IPS-18a (cell line): ENCODE data around the gene PDE8B.

Experiments used
- H3K27ac ChIP-seq: one replicate; pipeline ENCODE4 v1.5.1; 2013; ENCODE audit warnings: low read length
- H3K27me3 ChIP-seq: one replicate; pipeline ENCODE4 v1.6.1; 2013; ENCODE audit warnings: mild to moderate bottlenecking, low read length; ENCODE audit not compliant: control insufficient read depth, insufficient read depth
- H3K36me3 ChIP-seq: one replicate; pipeline ENCODE4 v1.6.1; 2013; ENCODE audit warnings: low read depth, low read length; ENCODE audit not compliant: control insufficient read depth
- H3K4me1 ChIP-seq: one replicate; pipeline ENCODE4 v1.6.1; 2013; ENCODE audit warnings: low read depth, low read length; ENCODE audit not compliant: control insufficient read depth
- H3K4me3 ChIP-seq: one replicate; pipeline ENCODE4 v1.5.1; 2013; ENCODE audit warnings: low read length
- H3K9ac ChIP-seq: one replicate; pipeline ENCODE4 v1.6.1; 2013; ENCODE audit warnings: mild to moderate bottlenecking, low read length, moderate library complexity
- H3K9me3 ChIP-seq: one replicate; pipeline ENCODE4 v1.6.1; 2013; ENCODE audit warnings: low read depth, low read length; ENCODE audit not compliant: control insufficient read depth

Gene PDE8B

GRCh38 chr5:77175231-77175630 is 35.2 kb upstream of the PDE8B start:
- H3K36me3 ChIP-seq, result no peaks in the 10 kb centered on the region
- H3K9me3 ChIP-seq, result no peaks in the 10 kb centered on the region
- H3K4me3 ChIP-seq, result no peak overlapping the region
- H3K27me3 ChIP-seq, result peaks cover 18% of the 10 kb centered on the region
- no peak overlapping the region for H3K27ac ChIP-seq
- H3K9ac ChIP-seq, result no peak overlapping the region
- no peaks in the 10 kb centered on the region for H3K4me1 ChIP-seq

GRCh38 chr5:77176429-77176828 is 34.1 kb upstream of the PDE8B start:
- no peaks in the 10 kb centered on the region for H3K4me1 ChIP-seq
- no peak overlapping the region for H3K9ac ChIP-seq
- H3K27me3 ChIP-seq, result peaks cover 30% of the 10 kb centered on the region
- no peaks in the 10 kb centered on the region for H3K36me3 ChIP-seq
- H3K4me3 ChIP-seq, result no peak overlapping the region
- no peak overlapping the region for H3K27ac ChIP-seq
- H3K9me3 ChIP-seq, result no peaks in the 10 kb centered on the region

- Histone ChIP-seq H3K4me3 (no peak overlapping the region), H3K27me3 (peaks cover 41% of the 10 kb centered on the region), H3K9me3 (no peaks in the 10 kb centered on the region), H3K4me1 (no peaks in the 10 kb centered on the region), H3K9ac (no peak overlapping the region), H3K27ac (no peak overlapping the region), H3K36me3 (no peaks in the 10 kb centered on the region)
Observed at GRCh38 chr5:77177576-77177975, 32.9 kb upstream of the PDE8B start.

GRCh38 chr5:77180167-77181081 is 30.1 kb upstream of the PDE8B start:
- H3K27me3 ChIP-seq, result peaks cover 41% of the 10 kb centered on the region
- no peak overlapping the region for H3K27ac ChIP-seq
- H3K4me3 ChIP-seq, result peak overlapping the region; percentile 62
- no peaks in the 10 kb centered on the region for H3K9me3 ChIP-seq
- no peaks in the 10 kb centered on the region for H3K36me3 ChIP-seq
- no peaks in the 10 kb centered on the region for H3K4me1 ChIP-seq
- no peak overlapping the region for H3K9ac ChIP-seq

GRCh38 chr5:77181173-77181572 is 29.3 kb upstream of the PDE8B start:
- peak overlapping the region; percentile 62 for H3K4me3 ChIP-seq
- H3K4me1 ChIP-seq, result no peaks in the 10 kb centered on the region
- H3K27ac ChIP-seq, result no peak overlapping the region
- H3K9me3 ChIP-seq, result no peaks in the 10 kb centered on the region
- H3K27me3 ChIP-seq, result peaks cover 41% of the 10 kb centered on the region
- no peaks in the 10 kb centered on the region for H3K36me3 ChIP-seq
- no peak overlapping the region for H3K9ac ChIP-seq

GRCh38 chr5:77181596-77182304 is 28.7 kb upstream of the PDE8B start:
- H3K4me1 ChIP-seq, result no peaks in the 10 kb centered on the region
- H3K27me3 ChIP-seq, result peaks cover 41% of the 10 kb centered on the region
- no peaks in the 10 kb centered on the region for H3K9me3 ChIP-seq

GRCh38 chr5:77182367-77182766 is 28.1 kb upstream of the PDE8B start:
- Histone ChIP-seq H3K27me3 (peaks cover 41% of the 10 kb centered on the region), H3K9ac (no peak overlapping the region), H3K27ac (no peak overlapping the region), H3K9me3 (no peaks in the 10 kb centered on the region), H3K36me3 (no peaks in the 10 kb centered on the region), H3K4me1 (no peaks in the 10 kb centered on the region), H3K4me3 (no peak overlapping the region)

More at GRCh38 chr5:77181596-77182304, 28.7 kb upstream of the PDE8B start:
- Histone ChIP-seq H3K4me3 (peak overlapping the region; percentile 62), H3K9ac (no peak overlapping the region), H3K36me3 (no peaks in the 10 kb centered on the region), H3K27ac (no peak overlapping the region)

GRCh38 chr5:77186652-77187370 is 23.7 kb upstream of the PDE8B start:
- Histone ChIP-seq H3K9ac (no peak overlapping the region), H3K4me3 (no peak overlapping the region), H3K9me3 (no peaks in the 10 kb centered on the region), H3K36me3 (no peaks in the 10 kb centered on the region), H3K27me3 (peaks cover 8% of the 10 kb centered on the region), H3K4me1 (no peaks in the 10 kb centered on the region), H3K27ac (no peak overlapping the region)

GRCh38 chr5:77189421-77189820 is 21.1 kb upstream of the PDE8B start:
- H3K27ac ChIP-seq, result no peak overlapping the region
- H3K36me3 ChIP-seq, result no peaks in the 10 kb centered on the region
- no peaks in the 10 kb centered on the region for H3K4me1 ChIP-seq
- H3K9me3 ChIP-seq, result no peaks in the 10 kb centered on the region
- no peaks in the 10 kb centered on the region for H3K27me3 ChIP-seq
- no peak overlapping the region for H3K9ac ChIP-seq
- no peak overlapping the region for H3K4me3 ChIP-seq

- Histone ChIP-seq H3K9ac (no peak overlapping the region), H3K4me3 (no peak overlapping the region), H3K9me3 (no peaks in the 10 kb centered on the region), H3K27ac (no peak overlapping the region), H3K27me3 (no peaks in the 10 kb centered on the region), H3K36me3 (no peaks in the 10 kb centered on the region), H3K4me1 (no peaks in the 10 kb centered on the region)
Observed at GRCh38 chr5:77192441-77193050, 17.9 kb upstream of the PDE8B start.

GRCh38 chr5:77194762-77195161 is 15.7 kb upstream of the PDE8B start:
- Histone ChIP-seq H3K27ac (no peak overlapping the region), H3K36me3 (no peaks in the 10 kb centered on the region), H3K27me3 (no peaks in the 10 kb centered on the region), H3K4me1 (no peaks in the 10 kb centered on the region), H3K9ac (no peak overlapping the region), H3K9me3 (no peaks in the 10 kb centered on the region), H3K4me3 (no peak overlapping the region)
